ENCODE data around the gene TMC6.

Gene TMC6

DNA sequence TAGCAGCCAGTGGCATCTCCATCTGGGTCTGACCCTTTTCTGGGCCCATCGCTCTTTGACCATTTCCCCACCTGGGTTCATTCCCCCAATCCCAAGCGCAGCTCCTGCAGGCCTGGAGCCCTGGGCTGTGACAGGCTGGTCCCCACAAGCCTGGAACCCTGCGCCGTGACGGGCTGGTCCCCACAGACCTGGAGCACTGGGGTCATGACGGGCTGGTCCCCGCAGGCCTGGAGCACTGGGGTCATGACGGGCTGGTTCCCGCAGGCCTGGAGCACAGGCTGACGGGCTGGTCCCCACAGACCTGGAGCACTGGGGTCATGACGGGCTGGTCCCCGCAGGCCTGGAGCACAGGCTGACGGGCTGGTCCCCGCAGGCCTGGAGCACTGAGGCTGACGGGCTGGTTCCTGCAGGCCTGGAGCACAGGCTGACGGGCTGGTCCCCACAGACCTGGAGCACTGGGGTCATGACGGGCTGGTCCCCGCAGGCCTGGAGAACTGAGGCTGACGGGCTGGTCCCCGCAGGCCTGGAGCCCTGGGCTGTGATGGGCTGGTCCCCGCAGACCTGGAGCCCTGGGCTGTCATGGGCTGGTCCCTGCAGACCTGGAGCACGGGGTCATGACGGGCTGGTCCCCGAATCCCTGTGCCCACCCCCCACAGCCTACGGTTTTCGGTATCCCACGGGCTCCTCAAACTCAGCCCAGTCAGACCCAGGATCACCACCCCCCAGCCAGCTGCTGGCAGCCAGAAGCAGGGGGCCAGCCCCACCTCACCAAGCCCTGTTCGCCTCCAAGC, 16.6 kb downstream of the TMC6 start:
- no peak for DNase-seq (ENCODE audit: low spot score)
- FAIRE-seq, result no peak

DNA sequence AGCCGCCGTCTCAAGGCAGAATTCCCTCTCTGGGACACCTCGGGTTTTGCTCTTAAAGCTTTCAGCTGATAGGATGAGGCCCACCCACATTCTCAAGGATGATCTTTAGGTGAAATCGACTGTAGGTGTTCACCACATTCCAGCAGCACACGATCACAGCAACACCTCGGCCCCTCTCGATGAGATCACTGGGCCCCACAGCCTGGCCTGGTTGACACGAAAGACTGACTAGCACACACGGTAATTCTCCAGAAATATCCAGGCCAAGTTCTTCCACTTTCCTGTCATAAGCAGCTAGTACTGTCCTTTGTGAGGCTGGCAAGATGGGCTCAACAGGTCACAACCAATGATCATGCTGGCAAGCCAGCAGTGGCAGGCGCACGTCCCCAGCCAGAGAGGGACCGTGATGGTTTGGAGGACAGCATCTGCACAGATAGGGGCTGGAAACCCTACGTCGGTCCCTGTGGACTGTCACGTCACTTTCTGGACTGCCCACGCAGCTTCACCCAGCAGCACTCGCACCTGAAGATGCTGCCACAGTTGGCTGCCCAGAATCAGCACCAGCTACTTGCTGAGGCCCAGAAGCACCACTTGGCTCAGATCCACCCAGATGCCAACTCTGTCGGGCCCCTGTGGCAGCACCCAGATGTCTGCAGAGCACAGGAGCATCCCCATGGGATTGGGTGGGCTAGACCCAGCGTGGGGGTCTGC, 17.4 kb downstream of the TMC6 start:
- DNase-seq (ENCODE audit: low spot score) (no peak), FAIRE-seq (peak; percentile 74)

DNA sequence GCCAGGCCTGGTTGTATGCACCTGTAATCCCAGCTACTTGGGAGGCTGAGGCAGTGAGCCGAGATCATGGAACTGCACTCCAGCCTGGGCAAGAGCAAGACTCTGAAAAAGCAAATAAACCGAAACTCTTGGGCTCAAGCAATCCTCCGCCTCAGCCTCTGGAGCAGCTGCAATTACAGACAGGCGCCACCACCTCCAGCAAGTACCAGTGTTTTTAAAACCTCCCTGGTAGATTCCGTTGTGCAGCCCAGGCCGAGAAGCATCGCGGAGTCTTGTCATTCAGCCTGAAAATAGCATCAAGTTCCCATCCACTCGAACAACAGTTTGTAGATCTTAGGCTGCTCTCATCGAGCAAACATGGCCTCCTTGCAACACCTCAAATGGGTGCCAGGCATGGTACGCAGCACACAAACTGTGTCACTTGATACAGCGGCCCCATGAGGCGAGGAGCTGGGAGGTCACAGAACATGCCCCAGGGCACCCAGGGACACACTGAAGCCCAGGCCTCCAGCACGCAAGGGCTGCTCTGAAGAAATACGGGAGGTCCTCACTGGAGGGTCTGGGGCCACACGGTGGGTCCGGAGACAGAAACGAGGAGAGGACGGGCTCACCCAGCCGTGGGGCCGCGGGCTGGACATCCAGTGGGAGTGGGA, 18.1 kb downstream of the TMC6 start:
- DNase-seq (ENCODE audit: low spot score) (no peak), FAIRE-seq (no peak)

DNA sequence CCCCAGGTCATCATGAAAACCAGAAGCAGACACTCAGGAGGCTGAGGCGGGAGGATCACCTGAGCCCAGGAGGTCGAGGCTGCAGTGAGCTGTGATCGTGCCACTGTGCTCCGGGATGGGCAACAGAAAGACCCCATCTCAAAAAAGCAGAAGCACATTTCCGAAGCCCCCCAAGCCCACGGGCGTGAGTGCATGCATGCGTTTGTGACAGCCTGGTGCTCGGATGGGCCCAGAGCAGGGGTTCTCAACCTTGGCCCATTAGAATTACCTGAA, 19.1 kb downstream of the TMC6 start:
- no peak for FAIRE-seq

DNA sequence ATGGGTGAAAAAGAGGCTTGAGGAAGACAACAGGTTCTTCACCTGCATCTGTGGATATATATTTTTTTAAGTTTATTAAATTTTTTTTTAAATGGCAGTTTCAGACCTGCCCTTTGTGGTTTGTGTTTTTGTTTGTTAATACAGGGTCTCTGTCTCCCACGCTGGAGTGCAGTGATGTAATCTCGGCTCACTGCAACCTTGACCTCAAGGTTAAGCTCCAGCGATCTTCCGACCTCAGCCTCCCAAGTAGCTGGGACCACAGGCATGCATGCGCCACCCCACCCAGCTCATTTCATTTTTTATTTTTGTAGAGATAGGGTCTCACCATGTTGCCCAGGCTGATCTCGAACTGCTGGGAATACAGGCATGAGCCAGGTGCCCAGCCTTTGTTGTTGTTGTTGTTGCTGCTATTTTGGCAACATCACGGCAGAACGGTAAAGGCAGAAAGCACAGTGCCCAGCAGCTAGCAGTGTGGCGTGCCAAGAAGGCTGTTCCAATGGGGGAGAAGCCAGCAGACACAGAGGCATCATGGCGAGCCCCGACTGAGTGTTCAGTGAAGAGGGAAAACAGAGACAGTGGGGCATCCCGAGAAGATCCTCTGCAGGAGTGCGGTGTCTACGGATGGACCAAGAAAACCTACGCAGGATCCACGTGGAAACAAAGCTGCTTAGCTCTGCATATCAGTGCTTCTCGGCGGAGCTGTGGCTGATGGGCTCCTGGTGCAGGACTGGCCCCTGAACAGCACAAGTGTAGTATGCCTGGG, 19.6 kb downstream of the TMC6 start:
- FAIRE-seq, result no peak
- DNase-seq (ENCODE audit: low spot score), result no peak

More for the DNA sequence above, 19.1 kb downstream of the TMC6 start:
- no peak for DNase-seq (ENCODE audit: low spot score)

DNA sequence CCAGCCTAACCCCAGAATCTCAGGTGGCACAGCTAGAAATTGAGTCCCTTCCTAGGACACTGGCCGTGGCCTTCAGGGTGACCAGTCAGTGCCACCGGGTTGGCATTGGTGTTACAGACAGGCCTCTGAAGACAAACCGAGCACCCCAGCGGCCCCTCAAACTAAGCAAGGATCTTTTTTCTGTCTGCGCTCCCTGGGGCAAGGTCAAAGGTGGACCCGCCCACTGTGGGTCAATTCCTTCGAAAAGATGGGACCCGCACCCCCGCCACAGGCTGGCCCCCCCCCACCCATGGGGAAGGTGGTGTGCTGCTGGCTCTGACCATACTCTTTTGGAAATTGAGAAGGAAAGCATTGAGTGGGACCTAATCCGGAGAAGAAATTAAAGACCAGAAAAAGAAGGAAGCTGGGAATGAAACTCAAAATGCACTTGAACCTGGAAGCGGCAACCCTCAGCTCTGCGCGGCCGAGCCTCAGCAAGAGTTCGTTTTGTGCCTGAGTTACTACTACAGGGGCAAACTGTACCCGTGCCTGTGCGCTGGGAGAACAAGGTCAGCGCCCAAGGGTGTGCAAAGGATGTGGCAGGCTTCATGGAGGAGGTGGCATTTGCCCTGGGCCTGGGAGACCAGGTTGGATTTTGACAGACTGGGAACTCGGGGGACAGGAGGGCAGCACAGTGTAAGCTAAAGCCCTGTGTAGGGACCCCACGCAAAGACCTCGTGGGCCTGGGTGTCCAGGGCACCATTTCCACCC, 20.4 kb downstream of the TMC6 start:
- DNase-seq (ENCODE audit: low spot score) (no peak), FAIRE-seq (no peak)

DNA sequence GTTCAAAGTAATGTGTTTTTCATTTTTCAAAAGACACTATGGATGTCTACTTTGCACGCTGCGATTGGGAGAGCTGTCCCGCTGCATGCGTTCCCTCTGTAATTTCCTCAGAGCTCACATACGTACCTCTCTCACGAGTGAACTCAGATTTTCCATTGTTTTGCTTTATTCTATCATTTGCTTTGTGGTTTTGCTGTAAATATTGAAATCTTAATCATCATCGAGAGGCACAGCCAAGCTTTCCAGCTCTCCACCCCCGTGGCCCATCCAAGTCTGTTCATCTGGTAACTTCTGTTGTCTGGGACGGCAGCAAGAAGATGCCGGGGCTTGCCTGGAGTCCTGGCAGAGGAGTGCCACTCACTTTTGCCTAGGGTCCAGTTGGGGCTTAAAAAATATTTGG, 21.1 kb downstream of the TMC6 start:
- FAIRE-seq, result no peak
- no peak for DNase-seq (ENCODE audit: low spot score)

DNA sequence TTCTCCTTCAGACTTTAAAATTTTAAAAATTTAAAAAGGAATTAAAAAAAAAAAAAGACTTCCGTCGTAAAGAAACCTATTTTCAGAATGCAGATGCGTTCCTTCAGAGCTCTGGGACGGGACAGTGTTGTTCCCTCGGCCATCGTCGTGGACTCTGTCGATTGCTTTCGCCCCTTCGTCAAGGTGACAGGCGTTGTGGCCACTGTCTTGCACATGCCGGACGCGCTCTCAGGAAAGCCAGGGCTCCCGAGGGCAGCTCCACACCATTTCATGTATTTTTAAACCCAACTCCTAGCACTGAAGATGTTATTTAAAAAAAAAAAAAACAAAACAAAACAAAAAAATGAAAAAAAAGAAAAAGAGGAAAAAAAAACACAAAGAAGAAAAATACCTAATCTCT, 22.3 kb downstream of the TMC6 start:
- FAIRE-seq (no peak), DNase-seq (ENCODE audit: low spot score) (no peak)

DNA sequence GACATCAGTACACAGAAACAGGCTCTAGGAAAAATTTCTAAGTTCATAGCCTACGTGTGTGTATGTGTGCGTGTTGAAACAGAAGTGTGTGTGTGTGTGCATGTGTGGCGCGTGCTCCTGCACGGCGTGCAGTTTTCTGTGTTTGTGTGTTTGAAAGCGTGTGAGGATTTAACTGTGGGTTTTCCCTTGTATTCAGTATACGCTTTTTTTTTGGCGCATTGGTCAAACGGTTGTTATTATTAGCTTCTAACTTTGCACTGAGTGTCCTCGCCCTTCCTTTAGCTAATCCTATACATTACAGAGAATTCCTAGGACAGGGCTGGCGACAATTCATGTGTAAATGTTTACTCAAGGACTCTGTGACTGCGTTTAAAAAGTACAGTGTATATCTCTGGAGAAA, 23.0 kb downstream of the TMC6 start:
- FAIRE-seq, result no peak
- no peak for DNase-seq (ENCODE audit: low spot score)

DNA sequence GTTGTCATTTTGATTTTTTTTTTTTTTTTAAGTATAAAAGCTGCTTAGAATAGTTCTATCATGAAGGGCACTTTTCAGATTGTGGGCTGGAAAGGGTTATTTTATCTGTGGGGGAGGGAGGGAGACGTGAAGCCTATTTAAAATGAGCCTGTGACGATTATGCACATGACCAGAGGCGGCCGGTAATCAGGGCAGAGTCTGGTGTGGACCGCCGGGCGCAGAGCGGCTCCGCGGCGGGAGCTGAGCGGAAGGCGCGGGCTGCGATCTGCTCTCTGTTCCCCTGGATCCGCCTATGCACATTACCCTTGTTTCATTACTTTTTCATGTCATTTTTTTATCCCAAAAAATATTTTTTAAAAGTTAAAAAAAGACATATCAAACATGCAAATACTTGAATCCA, 23.5 kb downstream of the TMC6 start:
- DNase-seq (ENCODE audit: low spot score), result no peak
- no peak for FAIRE-seq

DNA sequence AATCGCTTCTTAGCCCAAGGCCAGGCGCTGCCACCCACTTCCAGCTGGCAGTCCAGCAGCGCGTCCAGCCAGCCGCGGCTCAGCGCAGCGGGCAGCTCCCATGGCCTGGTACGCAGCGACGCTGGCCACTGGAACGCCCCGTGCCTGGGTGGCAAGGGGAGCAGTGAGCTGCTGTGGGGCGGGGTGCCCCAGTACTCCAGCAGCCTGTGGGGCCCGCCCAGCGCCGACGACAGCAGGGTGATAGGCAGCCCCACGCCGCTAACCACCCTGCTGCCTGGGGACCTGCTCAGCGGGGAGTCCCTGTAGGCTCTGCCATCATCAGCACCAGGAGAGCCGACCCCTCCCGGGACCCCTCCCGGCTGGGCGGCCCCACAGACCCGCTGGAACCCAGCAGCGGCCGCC, 24.0 kb downstream of the TMC6 start:
- FAIRE-seq, result no peak
- DNase-seq (ENCODE audit: low spot score), result no peak

DNA sequence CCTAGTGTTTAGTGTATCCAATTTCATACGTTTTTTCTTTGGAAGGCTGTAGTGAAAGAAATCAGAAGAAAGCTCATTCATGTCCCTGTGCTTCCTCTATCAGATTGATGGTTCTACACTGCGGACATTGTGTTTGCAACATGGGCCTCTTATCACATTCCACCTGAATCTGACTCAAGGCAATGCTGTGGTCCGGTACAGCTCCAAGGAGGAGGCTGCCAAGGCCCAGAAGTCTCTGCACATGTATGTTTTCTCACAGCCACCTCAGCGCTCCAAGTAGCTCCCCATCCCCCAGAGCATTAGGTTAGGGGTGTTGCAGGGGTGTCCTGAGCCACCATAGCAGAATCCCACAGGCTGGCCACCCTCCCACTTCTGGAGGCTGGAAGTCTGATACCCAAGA, 25.2 kb downstream of the TMC6 start:
- FAIRE-seq, result no peak
- no peak for DNase-seq (ENCODE audit: low spot score)

DNA sequence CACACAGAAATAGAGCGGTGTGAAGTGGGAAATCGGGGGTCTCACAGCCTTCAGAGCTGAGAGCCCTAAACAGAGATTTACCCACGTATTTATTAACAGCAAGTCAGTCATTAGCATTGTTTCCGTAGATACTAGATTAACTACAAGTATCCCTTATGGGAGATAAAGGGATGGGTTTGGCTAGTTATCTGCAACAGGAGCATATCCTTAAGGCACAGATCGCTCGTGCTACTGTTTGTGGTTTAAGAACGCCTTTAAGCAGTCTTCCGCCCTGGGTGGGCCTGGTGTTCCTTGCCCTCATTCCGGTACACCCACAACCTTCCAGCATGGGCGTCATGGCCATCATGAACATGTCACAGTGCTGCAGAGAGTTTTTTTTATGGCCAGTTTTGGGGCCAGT, 27.0 kb downstream of the TMC6 start:
- FAIRE-seq, result no peak

DNA sequence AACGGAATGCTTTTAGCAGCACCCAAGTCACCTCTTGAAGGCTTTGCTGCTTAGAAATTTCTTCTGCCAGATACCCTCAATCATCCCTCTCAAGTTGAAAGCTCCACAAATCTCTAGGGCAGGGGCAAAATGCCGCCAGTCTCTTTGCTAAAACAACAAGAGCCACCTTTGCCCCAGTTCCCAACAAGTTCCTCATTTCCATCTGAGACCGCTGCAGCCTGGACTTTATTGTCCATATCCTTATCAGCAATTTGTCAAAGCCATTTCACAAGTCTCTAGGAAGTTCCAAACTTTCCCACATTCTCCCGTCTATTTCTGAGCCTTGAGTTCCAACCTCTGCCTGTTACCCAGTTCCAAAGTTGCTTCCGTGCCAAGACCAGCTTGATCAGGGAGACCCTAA, 27.4 kb downstream of the TMC6 start:
- FAIRE-seq (no peak), DNase-seq (ENCODE audit: low spot score) (no peak)

More for the DNA sequence above, 27.0 kb downstream of the TMC6 start:
- DNase-seq (ENCODE audit: low spot score), result no peak

DNA sequence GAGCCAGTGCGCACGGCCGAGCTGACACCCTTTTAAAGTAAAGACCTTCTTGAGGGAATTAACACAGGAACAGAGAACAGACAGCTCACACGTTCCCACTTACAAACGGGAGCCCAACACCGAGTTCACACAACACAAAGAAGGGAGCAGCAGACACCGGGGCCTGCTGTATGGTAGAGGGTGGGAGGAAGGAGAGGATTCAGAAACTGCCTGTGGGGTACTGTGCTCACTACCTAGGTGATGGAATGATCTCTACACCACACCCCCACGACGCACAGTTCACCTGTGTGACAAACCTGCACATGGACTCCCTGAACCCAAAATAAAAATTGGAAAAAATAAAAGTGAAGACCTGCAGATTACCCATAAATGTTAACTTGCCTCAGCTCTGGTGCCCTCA, 32.5 kb downstream of the TMC6 start:
- FAIRE-seq (no peak), DNase-seq (ENCODE audit: low spot score) (no peak)

DNA sequence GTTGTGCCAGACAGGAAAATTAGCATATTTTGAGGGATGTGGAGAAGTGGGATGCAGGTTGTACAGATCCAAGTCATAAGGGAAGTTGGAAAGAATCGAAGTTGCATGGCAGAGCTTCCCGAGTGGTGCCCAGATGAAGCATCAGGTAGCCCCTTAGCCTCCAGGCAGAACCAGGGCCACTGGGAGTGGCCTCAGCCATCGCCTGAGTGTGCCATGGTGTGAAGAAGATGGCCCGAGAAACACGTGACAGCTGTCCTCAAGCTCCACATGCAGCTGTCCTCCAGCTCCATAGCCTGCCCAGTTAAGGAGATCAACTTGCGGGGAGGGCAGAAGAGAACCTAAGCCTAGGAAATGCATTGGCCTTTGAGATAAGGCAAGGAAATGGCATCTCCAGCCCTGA, 33.5 kb downstream of the TMC6 start:
- DNase-seq (ENCODE audit: low spot score), result no peak
- peak; percentile 91 for FAIRE-seq

DNA sequence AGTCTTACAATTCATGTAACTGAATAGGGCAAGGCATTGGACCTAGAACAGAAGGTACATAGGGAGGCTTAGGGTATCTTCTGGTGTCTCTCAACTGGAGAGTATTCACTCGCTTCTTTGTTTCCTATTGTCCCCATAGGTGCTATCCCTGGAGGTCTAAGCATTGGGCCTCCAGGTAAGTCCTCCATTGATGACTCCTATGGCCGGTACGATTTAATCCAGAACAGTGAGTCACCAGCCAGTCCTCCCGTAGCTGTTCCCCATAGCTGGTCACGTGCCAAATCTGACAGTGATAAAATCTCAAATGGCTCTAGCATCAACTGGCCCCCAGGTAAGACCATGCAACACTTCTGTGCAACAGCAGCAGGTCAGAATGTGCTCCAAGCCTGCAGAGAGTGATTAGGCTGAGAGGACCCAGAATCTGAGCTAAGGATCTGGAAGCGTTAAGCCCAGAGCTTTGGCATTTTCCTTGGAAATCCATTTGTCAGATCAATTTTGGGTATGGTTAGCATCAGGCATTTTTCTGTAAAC, 35.7 kb downstream of the TMC6 start:
- DNase-seq (ENCODE audit: low spot score), result no peak
- FAIRE-seq, result no peak

DNA sequence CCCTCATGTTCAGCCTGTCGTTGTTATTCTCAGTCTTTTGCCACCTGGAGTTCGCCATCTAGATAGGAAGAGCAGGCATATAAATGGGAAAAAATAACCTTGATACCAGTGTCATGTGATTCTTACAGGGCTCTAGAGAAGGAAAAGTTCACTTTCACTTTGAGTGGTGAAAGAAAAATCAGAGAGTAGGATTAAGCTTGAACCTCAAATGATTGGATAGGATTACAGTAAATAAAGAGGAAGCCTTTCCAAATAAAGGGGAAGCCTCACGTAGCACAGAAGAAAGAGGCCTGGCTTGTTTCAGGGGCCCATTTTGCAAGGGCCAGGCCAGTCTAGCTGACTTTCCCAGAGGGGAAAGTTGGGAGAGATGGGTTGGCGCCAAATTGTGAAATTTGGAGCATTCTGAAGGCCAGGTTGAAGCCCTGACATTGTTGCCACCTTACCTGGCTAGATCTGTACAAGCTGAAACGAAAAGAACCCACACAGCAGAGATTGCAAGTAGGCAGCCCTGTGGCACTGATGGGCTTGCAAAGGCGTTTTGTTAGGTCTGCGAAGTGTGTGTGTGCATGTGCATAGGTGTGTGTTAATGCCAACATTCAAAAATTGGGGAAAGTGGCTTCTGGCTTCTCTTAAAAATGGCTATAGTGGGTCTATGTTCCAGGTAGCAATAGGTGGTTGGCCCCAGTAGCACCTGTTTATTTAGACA, 38.8 kb downstream of the TMC6 start:
- DNase-seq (ENCODE audit: low spot score) (no peak), FAIRE-seq (no peak)

DNA sequence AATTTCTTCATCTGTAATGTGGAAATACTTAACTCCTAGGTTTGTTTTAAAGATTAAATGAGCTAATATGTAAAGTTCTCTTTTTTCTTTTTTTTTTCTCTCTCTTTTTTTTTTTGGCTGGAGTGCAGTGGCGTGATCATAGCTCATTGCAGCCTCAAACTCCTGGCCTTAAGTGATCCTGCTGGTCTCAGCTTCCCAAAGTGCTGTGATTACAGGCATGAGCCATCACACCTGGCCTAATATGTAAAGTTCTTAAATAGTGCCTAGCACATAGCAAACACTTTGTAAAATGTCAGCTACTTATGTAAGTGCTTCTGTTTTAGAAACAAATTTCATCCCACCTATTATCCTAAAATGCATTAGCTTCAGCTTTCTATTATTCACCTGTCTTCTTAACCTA, 40.0 kb downstream of the TMC6 start:
- FAIRE-seq, result no peak

DNA sequence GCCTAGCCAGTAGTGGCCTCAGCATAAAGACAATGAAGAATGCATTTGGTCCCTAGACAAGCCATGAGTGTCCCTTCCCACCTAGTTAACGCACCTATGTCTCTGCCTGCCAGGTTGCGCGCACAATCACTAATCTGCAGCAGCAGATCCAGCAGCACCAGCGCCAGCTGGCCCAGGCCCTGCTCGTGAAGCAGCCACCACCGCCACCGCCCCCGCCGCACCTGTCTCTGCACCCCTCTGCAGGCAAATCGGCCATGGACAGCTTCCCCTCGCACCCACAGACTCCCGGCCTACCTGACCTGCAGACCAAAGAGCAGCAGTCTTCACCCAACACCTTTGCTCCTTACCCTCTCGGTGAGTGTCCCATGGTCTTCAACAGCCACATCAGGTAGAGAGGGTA, 41.8 kb downstream of the TMC6 start:
- no peak for DNase-seq (ENCODE audit: low spot score)
- no peak for FAIRE-seq

More for the DNA sequence above, 40.0 kb downstream of the TMC6 start:
- DNase-seq (ENCODE audit: low spot score), result no peak

Data from urothelium cell line (cell line).